Measurements from ENCODE around the gene ELOA2.
"Not testable (repeated sequence)": the region's sequence is repeated elsewhere in the genome, so short reads cannot be mapped to it uniquely, and the experiment has no call there.

The ELOA2 gene, protein sequence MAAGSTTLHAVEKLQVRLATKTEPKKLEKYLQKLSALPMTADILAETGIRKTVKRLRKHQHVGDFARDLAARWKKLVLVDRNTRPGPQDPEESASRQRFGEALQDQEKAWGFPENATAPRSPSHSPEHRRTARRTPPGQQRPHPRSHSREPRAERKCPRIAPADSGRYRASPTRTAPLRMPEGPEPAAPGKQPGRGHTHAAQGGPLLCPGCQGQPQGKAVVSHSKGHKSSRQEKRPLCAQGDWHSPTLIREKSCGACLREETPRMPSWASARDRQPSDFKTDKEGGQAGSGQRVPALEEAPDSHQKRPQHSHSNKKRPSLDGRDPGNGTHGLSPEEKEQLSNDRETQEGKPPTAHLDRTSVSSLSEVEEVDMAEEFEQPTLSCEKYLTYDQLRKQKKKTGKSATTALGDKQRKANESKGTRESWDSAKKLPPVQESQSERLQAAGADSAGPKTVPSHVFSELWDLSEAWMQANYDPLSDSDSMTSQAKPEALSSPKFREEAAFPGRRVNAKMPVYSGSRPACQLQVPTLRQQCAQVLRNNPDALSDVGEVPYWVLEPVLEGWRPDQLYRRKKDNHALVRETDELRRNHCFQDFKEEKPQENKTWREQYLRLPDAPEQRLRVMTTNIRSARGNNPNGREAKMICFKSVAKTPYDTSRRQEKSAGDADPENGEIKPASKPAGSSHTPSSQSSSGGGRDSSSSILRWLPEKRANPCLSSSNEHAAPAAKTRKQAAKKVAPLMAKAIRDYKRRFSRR

GRCh38 chr18:47035156-47035671, at the start of gene ELOA2:
TSS of gene ELOA2 (minus strand) at chr18:47035621. CDS start at chr18:47035264, 357 bp downstream.
- DNase-seq (ENCODE audit: low read depth in 1 of 2, low spot score in 1 of 2): no peak

GRCh38 chr18:47081578-47081977, 46.2 kb upstream of the ELOA2 start:
- DNase-seq (ENCODE audit: low read depth in 1 of 2, low spot score in 1 of 2): no peak

DNA sequence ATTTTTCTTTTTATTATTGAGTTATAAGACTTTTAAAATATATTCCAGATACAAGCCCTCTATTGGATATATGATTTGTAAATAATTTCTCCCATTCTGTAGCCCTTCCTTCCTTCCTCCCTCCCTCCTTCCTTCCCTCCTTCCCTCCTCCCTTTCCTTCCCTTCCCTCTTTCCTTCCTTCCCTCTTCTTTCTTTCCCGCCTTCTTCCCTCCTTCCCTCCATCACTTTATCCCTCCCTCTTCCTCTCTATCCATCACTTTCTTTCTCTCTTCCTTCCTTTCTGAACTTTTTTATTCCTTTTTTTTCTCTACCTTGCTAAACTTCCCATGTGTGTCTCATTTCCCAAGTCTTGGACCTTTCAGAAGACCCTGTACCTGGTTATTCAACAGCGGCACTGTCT, 45.5 kb upstream of the ELOA2 start:
- no peak for DNase-seq (ENCODE audit: low read depth in 1 of 2, low spot score in 1 of 2)

- no peak for DNase-seq (ENCODE audit: low read depth in 1 of 2, low spot score in 1 of 2)
Observed at GRCh38 chr18:47077111-47077510, 41.7 kb upstream of the ELOA2 start.

- no peak for DNase-seq (ENCODE audit: low read depth in 1 of 2, low spot score in 1 of 2)
Observed at GRCh38 chr18:47075098-47075883, 39.9 kb upstream of the ELOA2 start.

DNA sequence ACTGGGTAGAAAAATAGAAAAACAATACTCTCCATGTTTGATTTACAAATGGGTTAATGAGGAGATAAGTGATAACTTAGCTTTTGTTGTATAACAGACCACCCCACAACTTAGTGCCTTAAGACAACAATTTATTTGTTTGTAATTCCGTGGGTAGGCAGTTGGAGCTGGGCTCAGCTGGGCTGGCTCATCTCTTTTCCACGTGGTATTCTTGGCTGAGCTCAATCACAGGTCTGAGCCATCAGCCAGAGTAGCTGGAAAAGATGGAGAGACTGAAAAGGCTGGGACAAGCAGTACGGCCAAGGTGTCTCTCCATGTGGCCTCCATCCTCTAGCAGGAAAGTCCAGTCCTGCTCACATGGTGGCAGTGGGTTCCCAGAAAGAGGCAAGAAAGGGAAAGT, 32.2 kb upstream of the ELOA2 start:
- no peak for DNase-seq (ENCODE audit: low read depth in 1 of 2, low spot score in 1 of 2)

- no peak for DNase-seq (ENCODE audit: low read depth in 1 of 2, low spot score in 1 of 2)
Observed at GRCh38 chr18:47063096-47063495, 27.7 kb upstream of the ELOA2 start.

DNA sequence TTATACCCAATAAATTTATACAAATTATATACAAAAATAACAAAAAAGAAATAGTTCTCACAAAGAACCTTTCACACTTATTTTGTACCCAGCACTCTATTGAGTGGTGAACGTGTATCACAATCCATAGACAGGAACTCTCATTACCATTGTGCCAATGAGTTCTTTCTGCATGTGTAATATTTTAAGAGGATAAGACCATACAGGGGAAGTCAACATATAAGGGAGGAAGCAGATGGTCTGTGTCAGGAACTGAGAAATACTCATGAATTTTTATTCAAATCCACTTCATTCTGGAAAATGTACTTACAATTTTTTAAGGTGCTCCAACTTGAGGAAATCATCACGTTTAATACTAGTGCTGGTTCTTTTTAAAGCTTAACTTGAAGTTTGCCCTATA, 27.1 kb upstream of the ELOA2 start:
- no peak for DNase-seq (ENCODE audit: low read depth in 1 of 2, low spot score in 1 of 2)

DNA sequence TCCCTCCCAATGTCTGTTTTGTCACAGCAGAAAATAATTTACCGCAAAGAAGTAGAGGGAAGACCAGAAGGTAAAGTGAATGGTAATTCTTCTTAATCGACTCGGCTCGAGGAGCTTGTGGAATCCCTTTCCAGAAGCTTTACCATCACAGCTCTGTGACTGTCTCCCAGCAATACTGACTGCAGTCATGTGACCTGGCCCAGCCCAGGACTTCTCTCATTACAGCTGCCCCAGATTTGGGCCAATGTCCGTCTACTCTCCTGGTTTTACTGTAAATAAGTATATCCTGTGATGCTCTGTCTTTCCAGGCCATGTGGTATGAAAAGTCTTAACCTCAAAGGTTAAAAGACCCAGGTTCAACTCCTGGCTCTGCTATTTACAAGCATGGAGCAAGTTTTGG, 18.9 kb upstream of the ELOA2 start:
- no peak for DNase-seq (ENCODE audit: low read depth in 1 of 2, low spot score in 1 of 2)

- peak in 1 of 2 donors; percentile 2 for DNase-seq (ENCODE audit: low read depth in 1 of 2, low spot score in 1 of 2)
Observed at GRCh38 chr18:47050468-47050867, 15.0 kb upstream of the ELOA2 start.

DNA sequence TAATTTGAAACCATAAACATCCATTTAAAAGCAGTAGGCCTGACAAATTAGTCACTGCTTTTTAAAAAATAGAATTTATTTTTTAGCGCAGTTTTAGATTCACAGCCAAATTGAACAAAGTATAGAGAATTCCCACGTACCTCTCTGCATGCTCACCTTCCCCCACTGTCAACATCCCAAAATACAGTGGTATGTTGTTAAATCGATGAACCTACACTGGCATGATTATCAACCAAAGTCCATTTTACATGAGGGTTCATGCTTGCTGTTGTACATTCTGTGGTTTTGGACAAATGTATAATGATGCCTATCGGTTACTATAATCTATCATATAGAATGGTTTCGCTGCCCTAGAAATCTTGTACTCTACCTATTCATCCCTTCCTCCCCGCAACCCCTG, 5.6 kb upstream of the ELOA2 start:
- no peak for DNase-seq (ENCODE audit: low read depth in 1 of 2, low spot score in 1 of 2)

- no peak for DNase-seq (ENCODE audit: low read depth in 1 of 2, low spot score in 1 of 2)
Observed at GRCh38 chr18:47036927-47037578, 1.6 kb upstream of the ELOA2 start.

DNA sequence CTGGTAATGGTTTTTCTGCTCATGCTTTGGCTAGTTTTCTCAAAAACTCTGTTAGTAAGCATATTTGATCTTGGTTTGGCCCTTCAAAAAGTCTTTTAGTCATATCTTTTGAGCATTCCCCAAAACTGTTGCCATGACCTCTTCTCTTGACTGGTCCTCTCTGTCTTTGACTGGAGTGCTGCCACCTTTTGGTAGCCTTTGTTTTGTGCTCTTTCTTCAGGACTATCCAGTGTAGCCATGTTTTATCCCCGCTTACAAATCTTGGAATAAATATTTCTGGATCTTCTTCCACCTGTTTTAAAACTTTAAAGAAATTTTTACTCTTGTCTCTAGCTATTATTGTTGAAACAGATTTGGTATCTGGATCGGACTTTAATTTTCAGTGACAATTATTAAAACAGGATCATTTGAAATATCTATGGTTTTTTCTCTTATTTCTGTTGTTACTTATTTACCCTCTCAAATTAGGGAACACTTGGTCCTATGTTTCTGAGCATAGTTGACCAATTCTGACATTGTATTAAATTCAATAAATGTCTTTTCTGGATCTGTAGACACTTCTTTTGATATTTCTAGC, 965 bp upstream of the ELOA2 start:
- no peak for DNase-seq (ENCODE audit: low read depth in 1 of 2, low spot score in 1 of 2)

DNA sequence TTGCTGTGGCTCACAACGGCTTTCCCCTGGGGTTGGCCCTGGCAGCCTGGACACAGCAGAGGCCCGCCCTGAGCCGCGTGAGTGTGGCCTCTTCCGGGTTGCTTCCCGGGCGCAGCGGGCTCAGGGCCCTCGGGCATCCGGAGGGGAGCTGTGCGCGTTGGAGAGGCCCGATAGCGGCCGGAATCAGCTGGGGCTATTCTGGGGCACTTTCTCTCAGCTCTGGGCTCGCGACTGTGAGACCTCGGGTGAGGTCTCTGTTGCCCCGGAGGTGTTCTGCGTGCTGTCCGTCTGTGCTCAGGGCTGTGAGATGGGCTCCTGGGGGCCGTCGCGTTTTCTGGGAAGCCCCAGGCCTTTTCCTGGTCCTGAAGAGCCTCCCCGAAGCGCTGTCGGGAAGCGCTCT, 830 bp downstream of the ELOA2 start:
- not testable (repeated sequence) for DNase-seq (ENCODE audit: low read depth in 1 of 2, low spot score in 1 of 2)

GRCh38 chr18:47032945-47033344, 2.5 kb downstream of the ELOA2 start:
- no peak for DNase-seq (ENCODE audit: low read depth in 1 of 2, low spot score in 1 of 2)

DNA sequence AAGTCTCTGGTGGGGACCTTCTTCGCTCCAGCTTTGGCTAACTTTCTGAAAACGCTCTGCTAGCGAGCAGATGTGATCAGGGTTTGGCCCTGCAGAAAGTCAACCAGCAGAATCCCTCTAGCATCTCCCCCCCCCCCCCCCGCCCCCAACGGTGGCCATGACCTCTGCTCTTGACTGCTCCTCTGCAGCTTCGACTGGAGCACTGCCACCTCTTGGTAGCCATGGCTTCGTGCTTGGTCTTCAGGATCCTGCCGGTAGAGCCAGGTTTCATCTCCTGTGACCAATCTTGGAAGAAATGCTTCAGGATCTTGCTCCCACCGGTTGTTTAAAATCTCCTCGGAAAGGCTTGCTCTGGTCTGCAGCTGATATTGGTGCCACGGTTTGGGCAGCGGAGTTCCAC, 4.5 kb downstream of the ELOA2 start:
- DNase-seq (ENCODE audit: low read depth in 1 of 2, low spot score in 1 of 2): not testable (repeated sequence)

DNA sequence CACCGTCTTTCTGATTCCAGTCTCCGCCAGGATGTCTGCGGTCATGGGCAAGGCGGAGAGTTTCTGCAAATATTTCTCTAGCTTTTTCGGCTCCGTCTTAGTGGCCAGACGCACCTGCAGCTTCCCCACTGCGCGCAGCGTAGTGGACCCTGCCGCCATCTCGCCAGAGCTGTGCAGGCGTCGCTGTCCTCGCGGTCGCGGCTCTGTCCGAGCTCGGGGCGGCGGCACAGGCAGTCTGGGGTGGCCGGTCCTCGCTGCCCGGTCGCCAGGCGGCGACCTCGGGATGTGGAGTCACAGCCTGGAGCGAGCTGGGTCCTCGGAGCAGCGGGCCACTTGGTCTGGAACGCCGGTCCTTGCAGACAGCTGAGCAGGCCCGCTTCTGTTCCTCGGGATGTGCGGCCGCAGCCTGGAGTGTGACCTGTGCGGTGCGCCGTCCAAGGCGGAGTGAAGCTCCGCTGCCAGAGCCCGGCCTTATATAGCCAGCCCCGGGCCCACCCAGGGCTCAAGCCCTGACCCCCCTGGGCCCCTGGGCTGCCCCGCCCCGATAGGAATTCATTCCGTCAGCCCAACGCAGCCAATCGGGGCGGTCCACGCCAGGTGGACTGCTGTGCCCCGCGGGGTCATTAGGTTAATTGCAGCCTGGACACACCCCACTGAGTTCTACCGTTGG, 5.6 kb downstream of the ELOA2 start:
- not testable (repeated sequence) for DNase-seq (ENCODE audit: low read depth in 1 of 2, low spot score in 1 of 2)

- not testable (repeated sequence) for DNase-seq (ENCODE audit: low read depth in 1 of 2, low spot score in 1 of 2)
Observed at GRCh38 chr18:47028738-47029137, 6.7 kb downstream of the ELOA2 start.

DNA sequence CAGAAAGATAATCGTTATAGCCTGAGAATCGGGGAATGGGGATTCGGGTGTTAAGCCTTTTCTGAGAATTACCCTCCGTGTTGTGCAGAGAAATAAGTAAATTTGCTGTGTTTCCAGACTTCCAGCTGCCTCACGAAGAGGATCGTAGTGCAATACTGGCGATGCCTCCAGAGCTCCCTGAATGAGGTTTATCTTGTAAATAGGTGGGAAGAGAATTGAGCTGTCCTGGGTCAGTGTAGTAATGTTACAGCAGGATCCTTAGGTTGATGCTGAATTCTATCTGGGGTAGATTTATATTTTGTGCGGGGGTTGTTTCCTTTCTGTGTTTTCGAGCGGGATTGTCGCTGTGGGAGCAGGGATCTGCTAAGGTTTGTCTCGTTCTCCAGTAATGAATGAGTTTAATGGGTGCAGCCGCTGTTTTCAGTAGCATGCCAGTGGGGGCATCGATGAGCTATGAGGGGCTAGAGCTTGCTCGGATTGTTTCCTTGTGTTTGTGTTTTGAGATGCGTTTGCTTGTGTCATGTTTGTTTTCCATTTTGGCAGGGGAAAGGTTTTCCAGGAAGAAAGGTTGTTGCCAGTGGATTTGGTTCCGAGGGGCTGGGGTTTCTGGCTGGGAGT, 9.8 kb downstream of the ELOA2 start:
- not testable (repeated sequence) for DNase-seq (ENCODE audit: low read depth in 1 of 2, low spot score in 1 of 2)
